H1 (cell line): Measurements from ENCODE around the gene UMAD1. TPM values are rescaled to one million over a fixed set of nuclear protein-coding genes. Genes with fewer than 3 reads are reported as not detected.

Experiments used
- ATF3 ChIP-seq: IDR thresholded peaks from 2 replicates; pipeline ENCODE4 v1.6.1; 2011; ENCODE audit warnings: low read depth, mild to moderate bottlenecking, low read length; ENCODE audit not compliant: insufficient read depth
- BCL11A ChIP-seq, 2 experiments: IDR thresholded peaks; one replicate each; pipeline ENCODE4 v1.6.1; 2011; ENCODE audit warnings: low read depth in 2 of 2, low read length in 2 of 2, mild to moderate bottlenecking in 2 of 2
- CHD7 ChIP-seq: fragments of 300-600 bp; sonication (generic); IDR thresholded peaks from 2 replicates; pipeline ENCODE4 v1.7.1; 2012; ENCODE audit warnings: low read length, moderate library complexity, mild to moderate bottlenecking, inconsistent platforms; ENCODE audit not compliant: insufficient replicate concordance
- CTBP2 ChIP-seq: IDR thresholded peaks from 2 replicates; pipeline ENCODE4 v1.7.0; 2011; ENCODE audit warnings: borderline replicate concordance, mild to moderate bottlenecking, moderate library complexity, mixed read lengths, low read length; ENCODE audit not compliant: insufficient read depth, insufficient read length
- EP300 ChIP-seq, 2 experiments: IDR thresholded peaks; 1 replicate in 1 of 2; 2 replicates in 1 of 2; pipeline ENCODE4 v1.6.1; 2011 to 2012; ENCODE audit warnings: low read depth in 2 of 2, low read length in 2 of 2, mild to moderate bottlenecking in 2 of 2, borderline replicate concordance in 1 of 2, inconsistent platforms in 1 of 2, moderate library complexity in 1 of 2
- FOSL1 ChIP-seq: IDR thresholded peaks from 2 replicates; pipeline ENCODE4 v1.6.1; 2011; ENCODE audit warnings: mild to moderate bottlenecking, low read depth, low read length, moderate library complexity; ENCODE audit not compliant: insufficient read depth
- GTF2F1 ChIP-seq: IDR thresholded peaks from 2 replicates; pipeline ENCODE4 v1.6.1; 2012; ENCODE audit warnings: low read depth, low read length, improper control_type of control experiment, borderline replicate concordance
- POLR2AphosphoS5 ChIP-seq: IDR thresholded peaks from 2 replicates; pipeline ENCODE4 v1.6.1; 2011; ENCODE audit warnings: low read depth, low read length
- TAF1 ChIP-seq: IDR thresholded peaks from 2 replicates; pipeline ENCODE4 v1.6.1; 2011; ENCODE audit warnings: mild to moderate bottlenecking, low read depth, low read length
- TBP ChIP-seq: IDR thresholded peaks from 2 replicates; pipeline ENCODE4 v1.6.1; 2011; ENCODE audit warnings: low read depth, low read length, improper control_type of control experiment
- ZNF274 ChIP-seq: IDR thresholded peaks from 2 replicates; pipeline ENCODE4 v1.7.0; 2012; ENCODE audit warnings: low read length, borderline replicate concordance; ENCODE audit errors: extremely low read depth
- polyA plus RNA-seq, 7 experiments: library from polyadenylated mRNA; depleted of rRNA in 3 of 7; stranded (reverse) in 5 of 7; unstranded in 2 of 7; fragments of >200 nt in 5 of 7; fragments of 200-250 nt in 2 of 7; gene quantifications; 1 replicate in 5 of 7; 2 replicates in 1 of 7; 4 replicates in 1 of 7; pipeline versions ENCODE4 v1.2.1 to v1.2.3, GENCODE V29; 2011 to 2013; ENCODE audit warnings: missing spikeins in 2 of 7, mixed read lengths in 2 of 7
- total RNA-seq: library from RNA; stranded (reverse); fragmentation: NEBNext Ultra II Directional; extraction: Animal tissue kit (Norgen Biotek cat#: 25700); gene quantifications from 2 replicates; pipeline ENCODE4 v1.2.1, GENCODE V29; 2021

The UMAD1 gene
- total and polyA plus RNA-seq, 2 of the 8 experiments (the other 6 are each of a cell fraction or from before 2014, with no cell fraction given): 10.4 to 12.3 TPM

- TF ChIP-seq CHD7 (no peak), EP300 (IDR thresholded peaks at IDR 0.05; ENCODE audit: borderline replicate concordance in 1 of 2, low read depth in 2 of 2, low read length in 2 of 2) (no peak), TAF1 (no peak), ZNF274 (no peak), POLR2AphosphoS5 (no peak), BCL11A (IDR thresholded peaks at IDR 0.05; ENCODE audit: low read depth in 2 of 2, low read length in 2 of 2) (no peak), FOSL1 (no peak), CTBP2 (no peak), GTF2F1 (no peak), ATF3 (no peak), TBP (no peak)
These were observed 177.2 kb downstream of the UMAD1 start (continued) for GRCh38 chr7:7817748-7818147.
